GM12873 (cell line): ENCODE data around the gene IGSF8.

ENCODE experiments used
- TF ChIP-seq, protein P1 (sequence below): IDR thresholded peaks from 2 replicates; pipeline ENCODE4 v1.5.1; 2012; ENCODE audit warnings: low read depth, mild to moderate bottlenecking, moderate library complexity, low read length, control low read depth; ENCODE audit not compliant: insufficient read depth; ENCODE audit errors: missing control alignments

IGSF8 gene, protein sequence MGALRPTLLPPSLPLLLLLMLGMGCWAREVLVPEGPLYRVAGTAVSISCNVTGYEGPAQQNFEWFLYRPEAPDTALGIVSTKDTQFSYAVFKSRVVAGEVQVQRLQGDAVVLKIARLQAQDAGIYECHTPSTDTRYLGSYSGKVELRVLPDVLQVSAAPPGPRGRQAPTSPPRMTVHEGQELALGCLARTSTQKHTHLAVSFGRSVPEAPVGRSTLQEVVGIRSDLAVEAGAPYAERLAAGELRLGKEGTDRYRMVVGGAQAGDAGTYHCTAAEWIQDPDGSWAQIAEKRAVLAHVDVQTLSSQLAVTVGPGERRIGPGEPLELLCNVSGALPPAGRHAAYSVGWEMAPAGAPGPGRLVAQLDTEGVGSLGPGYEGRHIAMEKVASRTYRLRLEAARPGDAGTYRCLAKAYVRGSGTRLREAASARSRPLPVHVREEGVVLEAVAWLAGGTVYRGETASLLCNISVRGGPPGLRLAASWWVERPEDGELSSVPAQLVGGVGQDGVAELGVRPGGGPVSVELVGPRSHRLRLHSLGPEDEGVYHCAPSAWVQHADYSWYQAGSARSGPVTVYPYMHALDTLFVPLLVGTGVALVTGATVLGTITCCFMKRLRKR

DNA sequence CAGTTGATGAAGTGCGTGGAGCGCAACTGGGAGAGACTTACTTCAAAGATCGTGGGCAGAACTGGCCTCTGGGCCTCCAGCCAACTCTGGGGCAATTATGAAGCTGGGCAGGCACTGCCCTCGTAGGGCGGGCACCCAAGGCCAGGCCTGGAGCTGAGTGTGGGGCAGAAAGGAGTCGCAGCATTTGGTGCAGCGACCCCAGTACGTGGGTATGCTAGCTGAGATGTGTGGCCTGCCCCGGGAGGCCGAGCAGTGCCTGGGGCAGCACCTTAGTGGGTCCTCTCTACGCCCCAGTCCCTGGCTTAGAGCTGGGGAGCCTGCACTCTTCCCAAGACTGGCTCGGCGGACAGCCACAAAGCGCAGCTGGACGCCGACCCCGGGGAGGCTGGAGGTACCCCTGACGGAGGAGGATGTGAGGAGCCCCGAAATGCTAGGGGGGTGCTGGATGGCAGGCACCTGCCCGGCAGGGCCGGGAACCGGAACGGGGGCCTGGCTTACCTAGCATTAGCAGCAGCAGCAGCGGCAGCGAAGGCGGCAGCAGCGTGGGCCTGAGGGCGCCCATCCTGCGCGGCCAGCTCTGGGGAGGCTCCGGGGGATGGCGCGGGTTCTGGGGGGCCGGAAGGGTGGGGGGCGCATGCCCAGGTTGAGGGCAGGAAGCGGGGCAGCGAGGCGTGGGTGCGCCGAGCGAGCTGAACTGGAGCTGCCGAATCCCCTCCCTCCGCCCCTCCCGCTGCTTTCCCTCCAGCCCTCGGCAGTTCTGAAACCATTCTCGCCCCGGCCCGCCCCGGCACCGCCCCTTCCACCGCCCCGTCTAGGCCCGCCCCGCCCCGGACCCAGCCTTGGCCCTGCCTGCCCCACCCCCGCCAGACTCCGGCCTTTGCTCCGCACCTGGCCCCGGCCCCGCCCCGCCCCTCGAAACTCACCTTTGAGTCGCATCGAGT lies at the start of gene IGSF8:
TSS of gene IGSF8 (minus strand) at position 709 of the 941 bp plus-strand sequence. CDS start at position 562, 147 bp downstream.
- TF ChIP-seq, protein P1, sequence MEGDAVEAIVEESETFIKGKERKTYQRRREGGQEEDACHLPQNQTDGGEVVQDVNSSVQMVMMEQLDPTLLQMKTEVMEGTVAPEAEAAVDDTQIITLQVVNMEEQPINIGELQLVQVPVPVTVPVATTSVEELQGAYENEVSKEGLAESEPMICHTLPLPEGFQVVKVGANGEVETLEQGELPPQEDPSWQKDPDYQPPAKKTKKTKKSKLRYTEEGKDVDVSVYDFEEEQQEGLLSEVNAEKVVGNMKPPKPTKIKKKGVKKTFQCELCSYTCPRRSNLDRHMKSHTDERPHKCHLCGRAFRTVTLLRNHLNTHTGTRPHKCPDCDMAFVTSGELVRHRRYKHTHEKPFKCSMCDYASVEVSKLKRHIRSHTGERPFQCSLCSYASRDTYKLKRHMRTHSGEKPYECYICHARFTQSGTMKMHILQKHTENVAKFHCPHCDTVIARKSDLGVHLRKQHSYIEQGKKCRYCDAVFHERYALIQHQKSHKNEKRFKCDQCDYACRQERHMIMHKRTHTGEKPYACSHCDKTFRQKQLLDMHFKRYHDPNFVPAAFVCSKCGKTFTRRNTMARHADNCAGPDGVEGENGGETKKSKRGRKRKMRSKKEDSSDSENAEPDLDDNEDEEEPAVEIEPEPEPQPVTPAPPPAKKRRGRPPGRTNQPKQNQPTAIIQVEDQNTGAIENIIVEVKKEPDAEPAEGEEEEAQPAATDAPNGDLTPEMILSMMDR: no peak

DNA sequence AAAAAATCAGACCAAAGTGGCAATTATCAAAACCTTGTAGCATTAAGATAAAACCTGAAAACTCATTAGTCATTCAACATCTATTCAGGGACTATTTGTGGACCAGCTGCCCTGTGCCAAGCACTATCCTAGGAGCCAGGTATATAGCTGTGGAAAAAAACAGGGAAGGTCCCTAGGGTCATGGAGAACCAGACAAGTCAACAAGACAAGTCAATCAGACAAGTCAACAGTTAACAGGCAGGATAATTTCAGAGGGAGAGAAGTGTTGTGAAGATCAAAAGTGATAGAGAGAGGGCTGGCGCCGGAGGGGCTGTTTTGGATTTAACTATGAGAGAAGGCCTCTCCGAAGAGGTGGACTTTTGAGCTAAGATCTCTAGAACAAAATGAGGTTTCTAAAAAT lies 49.7 kb upstream of the IGSF8 start:
- TF ChIP-seq, protein P1: no peak

DNA sequence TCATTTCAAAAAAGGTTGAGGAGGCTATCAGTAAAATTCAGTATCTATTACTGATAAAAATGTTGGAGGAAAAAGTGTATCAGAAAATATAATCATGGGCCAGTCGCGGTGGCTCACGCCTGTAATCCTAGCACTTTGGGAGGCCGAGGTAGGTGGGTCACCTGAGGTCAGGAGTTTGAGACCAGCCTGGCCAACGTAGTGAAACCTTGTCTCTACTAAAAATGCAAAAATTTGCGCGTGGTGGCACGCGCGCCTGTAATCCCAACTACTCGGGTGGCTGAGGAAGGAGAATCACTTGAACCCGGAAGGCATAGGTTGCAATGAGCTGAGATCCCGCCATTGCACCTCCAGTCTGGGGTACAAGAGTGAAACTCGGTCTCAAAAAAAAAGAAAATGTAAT lies 47.7 kb upstream of the IGSF8 start:
- TF ChIP-seq, protein P1: no peak

DNA sequence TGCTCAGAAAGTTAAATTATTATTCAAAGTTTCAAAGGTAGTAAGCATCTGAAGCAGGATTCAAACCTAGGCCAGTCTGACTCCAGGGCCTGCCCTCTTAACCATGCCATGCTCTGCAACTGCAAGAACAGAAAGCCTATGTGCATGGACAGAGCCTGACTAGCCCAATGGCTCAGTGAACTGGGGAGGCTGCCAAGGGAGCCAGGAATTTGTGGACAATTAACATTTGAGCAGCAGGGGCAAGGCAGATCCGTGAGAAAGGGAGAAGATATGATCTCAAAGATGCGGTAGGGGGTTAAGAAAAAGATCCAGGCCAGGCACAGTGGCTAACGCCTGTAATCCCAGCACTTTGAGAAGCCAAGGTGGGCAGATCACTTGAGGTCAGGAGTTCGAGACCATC lies 46.5 kb upstream of the IGSF8 start:
- TF ChIP-seq, protein P1: no peak

DNA sequence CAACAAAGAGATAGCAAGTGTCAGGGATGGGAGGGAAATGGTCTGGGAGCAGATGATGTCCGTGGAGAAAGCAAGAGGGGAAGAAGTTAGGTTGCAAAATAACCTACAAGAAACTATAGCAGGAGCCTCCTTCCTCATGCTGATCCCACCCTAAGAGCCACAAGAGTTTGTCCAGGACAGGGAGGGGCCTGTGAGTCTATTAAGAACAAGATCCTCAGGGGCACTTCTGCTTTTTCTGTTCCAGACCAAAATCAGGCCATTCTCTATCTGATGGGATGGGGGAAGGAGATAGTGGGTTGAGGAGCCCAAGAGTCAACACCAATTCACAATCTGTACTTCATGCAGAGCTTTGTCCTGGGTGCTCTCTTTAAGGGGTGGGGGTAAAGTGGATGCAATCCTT lies 45.3 kb upstream of the IGSF8 start:
- TF ChIP-seq, protein P1: no peak

DNA sequence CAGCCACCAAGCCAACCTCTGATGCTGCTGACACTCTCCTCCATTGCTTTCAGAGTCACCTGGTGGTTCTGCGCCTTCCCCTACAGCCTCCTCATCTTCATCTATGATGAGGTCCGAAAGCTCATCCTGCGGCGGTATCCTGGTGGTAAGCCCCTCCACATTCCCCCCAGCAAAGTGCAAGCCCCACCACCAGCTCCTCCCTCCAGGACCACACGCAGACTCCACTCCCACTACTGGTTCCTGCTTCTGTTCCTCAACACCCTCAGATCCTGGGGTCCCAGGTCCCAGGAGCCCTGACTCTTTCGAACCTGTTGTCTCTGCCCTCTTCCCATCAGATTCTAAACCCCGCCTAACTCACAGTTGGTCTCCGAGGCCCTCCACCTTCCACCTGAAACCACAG lies 41.4 kb upstream of the IGSF8 start:
- TF ChIP-seq, protein P1: no peak
